SH-SY5Y (cell line): Measurements from ENCODE around the gene SGSM1.

ENCODE experiments used
- GATA2 ChIP-seq: IDR thresholded peaks from 2 replicates; pipeline ENCODE4 v1.6.1; 2011; ENCODE audit warnings: mild to moderate bottlenecking, low read depth, low read length
- GATA3 ChIP-seq: IDR thresholded peaks from 2 replicates; pipeline ENCODE4 v1.6.1; 2011; ENCODE audit warnings: low read depth, mild to moderate bottlenecking, low read length, moderate library complexity

The SGSM1 gene

DNA sequence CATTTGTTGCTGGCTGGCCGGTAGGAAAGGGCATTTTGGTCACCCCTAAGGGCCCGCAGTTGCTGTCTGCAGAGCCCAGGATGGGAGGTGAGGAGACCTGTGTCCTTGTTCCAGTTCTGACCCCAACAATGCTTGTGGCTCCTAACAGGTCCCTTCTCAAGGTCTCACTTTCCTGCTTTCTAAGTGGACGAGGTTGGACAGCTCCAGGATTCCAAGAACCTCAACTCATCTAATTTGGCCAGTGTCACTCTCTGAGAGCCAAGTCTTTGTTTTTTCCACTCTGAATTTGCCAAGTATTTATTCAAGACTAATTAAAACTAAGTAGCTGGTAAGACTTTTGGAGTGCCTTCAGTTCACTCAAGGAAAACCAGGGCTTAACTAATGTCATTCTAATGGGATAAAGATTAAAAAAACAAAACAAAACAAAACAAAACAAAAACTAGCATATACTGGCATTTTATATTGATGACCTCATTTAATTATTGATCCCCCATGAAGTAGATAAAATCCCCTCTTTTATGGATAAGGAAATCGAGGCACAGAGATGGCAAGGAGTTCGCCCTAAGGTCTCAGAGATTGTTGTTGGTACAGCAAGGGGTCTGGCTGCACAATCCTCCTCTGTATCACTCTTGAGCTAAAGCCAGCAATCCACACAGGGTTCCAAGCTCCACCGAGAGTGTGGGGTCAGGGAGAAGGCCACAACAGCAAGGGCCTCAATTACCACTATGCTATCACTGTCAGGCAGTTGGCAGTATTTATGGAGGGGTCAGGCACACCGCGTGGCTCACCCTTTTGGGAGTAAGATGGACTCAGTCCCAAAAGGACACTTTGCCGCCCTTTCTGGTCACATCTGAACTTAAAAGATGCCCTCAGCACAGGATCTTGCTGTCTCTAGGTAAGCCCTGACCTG, 8.1 kb downstream of the SGSM1 start:
- TF ChIP-seq GATA2 (no peak), GATA3 (no peak)

DNA sequence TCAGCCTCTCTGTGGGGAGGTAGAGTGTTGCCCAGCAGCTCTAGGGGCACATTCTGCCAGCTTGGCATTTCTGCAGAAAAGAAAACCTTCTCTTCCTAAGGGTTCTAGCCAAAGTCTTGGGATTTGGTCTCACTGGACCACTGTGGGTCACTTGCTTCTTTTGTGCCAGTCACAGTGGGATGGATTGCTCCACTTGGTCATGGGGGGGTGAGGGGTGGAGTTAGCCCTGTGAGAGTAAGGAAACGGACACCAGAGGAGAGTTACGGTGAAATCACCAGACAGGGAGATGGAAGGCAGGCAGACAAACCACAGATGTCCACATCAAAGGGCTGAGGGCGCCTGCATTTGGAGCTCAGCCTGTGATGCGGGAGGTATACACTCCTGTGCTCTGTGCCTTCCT, 10.8 kb downstream of the SGSM1 start:
- TF ChIP-seq GATA2 = no peak
- TF ChIP-seq GATA3 = no peak

DNA sequence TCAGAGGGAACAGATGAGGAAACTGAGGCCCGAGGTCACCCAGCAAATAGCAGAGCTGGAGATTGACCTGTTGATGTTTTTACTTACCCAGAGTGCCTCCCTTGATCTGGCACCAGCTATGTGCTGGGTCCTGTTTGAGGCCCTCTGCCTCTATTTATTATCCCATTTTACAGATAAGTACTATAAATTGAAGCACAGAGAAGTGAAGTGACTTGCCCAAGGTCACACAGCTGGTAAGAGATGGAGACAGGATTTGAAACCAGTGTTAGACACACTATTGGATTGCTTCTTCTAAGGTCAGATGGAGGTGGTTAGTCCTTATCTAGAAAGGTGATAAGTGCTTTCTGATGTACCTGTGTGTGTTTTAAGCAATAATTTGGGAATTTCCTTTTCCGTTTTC, 13.5 kb downstream of the SGSM1 start:
- no peak for TF ChIP-seq GATA3
- TF ChIP-seq GATA2 = no peak

DNA sequence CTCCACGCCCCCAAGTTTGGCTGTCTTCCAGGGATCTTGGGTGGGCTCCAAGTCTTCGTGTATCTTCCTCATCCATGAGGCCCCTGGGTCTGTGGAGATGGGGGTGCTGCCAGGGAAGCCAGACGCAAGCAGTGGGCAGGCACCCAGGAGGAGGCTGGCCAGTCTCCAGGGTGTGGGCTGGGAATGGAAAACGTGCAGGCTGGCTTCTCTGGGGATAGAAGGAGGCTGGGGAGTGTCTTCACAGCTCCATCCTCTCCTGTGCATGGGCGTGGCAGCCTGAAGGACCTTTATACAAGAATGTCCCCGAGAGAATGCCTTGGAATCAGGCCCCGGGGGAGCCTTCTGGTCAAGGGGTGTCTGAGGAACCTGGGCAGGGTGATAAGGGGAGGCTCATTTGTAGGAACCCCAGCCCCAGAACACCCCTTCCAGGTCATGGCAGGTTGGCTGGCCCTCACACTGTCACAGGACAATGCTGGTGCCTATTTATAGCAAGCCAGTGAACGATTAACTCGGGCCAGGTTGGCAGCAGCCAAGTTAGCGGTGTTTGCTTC, 14.0 kb downstream of the SGSM1 start:
- TF ChIP-seq GATA3 = no peak
- no peak for TF ChIP-seq GATA2

DNA sequence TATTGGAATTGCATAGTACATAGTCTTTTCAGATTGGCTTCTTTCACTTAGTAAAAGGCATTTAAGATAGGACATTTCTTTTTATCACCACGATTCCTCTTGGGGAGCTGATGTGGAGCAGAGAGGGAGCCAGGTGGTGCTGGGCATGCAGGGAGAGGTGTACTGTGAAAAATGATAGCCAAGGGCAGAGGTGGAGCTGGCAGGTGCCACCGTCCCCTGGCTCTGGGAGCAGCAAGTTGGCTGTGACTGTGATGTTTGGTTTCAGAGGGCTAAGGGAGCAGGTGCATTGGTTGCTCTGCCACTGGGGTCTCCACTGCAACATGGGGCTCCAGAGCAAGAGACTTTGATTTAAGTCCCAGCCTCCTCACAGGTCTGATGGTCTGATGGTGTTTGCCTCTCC, 16.5 kb downstream of the SGSM1 start:
- no peak for TF ChIP-seq GATA2

DNA sequence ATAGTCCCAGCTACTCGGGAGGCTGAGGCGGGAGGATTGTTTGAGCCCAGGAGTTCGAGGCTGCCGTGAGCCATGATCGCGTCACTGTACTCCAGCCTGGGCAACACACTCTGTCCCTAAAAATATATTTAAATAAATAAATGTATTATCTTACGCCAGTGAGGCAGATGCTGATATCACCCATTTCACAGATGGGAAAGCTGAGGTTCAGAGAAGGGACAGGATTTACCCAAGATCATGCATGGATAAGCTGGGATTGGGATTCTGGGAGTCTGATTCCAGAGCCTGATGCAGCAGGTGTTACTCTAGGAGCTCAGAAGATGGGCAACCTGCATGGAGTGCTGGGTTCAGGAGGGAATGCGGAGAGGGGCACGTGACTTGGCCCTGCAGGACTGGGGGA, 17.8 kb downstream of the SGSM1 start:
- TF ChIP-seq GATA2 (no peak), GATA3 (no peak)

DNA sequence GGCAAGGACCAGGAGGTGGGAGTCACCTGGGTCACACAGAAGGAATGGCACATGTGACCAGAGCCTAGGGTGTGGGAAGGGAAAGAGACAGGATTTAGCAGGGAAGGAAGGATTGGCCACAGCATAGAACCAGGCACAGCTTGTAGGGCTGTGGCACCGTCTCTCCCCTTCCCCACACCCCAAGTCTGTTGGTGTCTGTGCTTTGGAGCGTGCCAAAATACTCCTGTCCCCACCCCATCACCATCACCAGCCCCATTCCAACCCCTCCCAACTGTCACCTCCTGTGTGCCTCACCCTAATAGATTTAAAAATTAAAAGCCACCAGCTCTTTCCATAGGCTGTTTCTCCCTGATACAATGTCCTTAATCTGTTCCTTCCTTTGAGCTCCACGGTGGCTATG, 18.2 kb downstream of the SGSM1 start:
- TF ChIP-seq GATA3 (no peak), GATA2 (no peak)

DNA sequence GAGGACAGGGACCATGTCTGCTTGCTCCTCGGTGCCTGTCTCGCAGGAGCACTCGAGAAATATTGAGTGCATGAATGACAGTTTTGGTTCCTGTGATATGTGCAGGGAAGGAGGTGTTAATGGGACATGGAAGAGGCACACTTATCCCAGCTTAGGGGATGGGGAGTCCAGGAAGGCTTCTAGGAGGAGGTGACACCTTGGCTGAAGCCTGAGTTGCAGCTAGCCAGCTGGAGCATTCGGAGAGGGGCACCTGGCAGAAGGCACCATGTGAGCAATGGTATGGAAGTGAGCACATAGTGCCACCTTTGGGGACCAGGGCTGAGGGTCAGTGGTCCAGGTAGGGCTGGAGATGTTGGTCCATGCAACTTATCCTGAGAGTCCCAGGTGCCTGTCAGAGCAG, 18.9 kb downstream of the SGSM1 start:
- TF ChIP-seq GATA3 (no peak), GATA2 (no peak)

DNA sequence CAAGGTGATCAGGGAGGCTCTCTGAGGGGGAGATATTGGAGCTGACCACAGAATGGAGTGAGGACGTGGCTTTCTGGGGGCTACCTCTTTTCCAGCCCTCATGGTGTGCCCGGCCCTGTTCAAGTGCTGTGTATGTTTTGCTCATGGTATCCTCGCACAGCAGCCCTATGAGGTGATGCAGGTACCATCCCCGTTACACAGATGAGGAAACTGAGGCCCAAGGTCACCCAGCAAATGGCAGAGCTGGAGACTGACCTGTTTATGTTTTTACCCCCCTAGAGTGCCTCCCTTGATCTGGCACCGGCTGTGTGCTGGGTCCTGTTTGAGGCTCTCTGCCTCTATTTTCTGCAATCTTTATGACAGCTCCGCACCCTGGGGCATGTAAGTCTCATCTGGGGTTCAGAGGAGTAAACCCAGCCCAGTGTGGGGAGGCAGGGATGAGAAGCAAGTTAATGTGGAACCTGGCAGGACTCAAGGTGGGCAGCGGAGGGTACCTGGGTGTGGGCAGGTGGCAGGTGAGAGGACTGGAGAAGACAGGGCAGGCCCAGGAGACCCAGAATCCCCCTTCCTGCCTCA, 20.8 kb downstream of the SGSM1 start:
- no peak for TF ChIP-seq GATA3
- no peak for TF ChIP-seq GATA2

DNA sequence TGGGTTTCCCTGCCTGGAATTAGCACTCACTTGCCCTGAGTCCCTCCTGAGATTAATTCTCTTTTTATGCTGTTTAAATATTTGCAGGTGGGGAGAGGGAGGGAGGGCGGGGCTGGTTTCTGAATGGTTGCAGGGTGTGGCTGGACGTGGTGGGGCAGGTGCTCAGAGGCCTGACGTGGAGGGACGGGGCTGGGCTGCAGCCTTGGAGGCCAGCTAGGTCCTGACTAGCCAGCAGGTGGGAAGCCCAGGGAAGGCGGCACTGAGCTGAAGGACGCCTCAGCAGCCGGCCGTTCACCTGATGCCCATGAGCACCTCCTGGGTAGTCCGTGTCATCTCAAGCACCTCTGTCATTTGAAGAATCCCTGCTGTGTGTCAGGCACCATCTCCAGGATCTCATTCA, 21.3 kb downstream of the SGSM1 start:
- TF ChIP-seq GATA2 (no peak), GATA3 (no peak)

DNA sequence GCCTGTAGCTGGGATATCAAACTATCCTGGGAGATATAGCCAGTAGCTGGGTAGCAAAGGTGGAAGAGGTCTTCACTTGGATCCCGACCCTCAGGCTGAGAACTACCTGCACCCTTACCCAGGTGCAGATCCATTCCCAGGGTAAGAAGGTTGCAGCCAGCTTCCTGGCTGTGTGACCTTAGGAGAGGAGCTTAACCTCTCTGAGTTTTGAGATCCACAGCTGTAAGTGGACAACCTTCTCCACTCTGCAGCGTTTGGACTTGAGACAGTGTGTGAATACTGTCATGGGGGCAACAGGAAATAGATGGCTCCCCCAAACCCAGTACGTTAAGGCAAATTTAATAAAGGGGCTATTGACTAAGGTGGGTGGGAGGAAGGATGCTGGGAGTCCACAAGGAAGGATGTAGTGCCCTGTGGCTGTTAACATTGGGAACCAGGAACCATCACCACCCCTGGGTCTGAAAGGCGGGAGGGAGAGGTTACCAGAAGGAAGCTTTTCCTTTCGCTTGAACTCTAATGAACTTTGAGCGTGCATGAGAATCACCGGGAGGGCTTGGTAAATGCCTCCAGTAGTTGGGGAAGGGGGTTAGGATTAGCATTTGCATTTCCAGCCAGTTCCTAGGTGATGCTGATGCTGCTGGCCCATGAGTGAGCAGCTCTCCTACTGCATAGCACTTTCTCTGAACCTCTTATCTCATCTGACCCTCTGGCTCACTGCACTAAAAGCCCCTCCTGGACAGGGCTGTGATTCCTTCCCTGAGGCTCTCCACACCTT, 24.4 kb downstream of the SGSM1 start:
- TF ChIP-seq GATA3 (no peak), GATA2 (0 out of 2 replicates have a peak, but pooled peaks have one; percentile 31)

DNA sequence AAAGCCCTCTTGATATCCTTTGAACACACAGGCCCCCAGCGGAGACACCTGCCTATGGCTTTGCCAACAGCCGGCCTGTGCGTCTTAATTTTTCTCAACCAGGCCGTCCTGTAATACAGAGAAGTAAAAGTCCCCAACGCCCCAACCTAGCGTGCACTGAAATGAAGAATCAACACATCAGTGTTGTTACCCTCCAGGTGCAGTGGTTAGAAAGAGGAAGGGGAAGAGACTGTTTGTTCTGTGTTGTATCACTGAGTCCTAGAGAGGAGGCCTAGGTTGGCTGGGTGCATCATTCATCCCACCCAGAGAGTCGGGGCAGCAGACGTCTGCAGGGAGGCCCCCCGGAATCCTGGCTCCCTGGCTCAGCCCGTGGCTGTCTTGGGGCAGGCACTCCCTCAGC, 25.7 kb downstream of the SGSM1 start:
- TF ChIP-seq GATA2 (no peak), GATA3 (no peak)

DNA sequence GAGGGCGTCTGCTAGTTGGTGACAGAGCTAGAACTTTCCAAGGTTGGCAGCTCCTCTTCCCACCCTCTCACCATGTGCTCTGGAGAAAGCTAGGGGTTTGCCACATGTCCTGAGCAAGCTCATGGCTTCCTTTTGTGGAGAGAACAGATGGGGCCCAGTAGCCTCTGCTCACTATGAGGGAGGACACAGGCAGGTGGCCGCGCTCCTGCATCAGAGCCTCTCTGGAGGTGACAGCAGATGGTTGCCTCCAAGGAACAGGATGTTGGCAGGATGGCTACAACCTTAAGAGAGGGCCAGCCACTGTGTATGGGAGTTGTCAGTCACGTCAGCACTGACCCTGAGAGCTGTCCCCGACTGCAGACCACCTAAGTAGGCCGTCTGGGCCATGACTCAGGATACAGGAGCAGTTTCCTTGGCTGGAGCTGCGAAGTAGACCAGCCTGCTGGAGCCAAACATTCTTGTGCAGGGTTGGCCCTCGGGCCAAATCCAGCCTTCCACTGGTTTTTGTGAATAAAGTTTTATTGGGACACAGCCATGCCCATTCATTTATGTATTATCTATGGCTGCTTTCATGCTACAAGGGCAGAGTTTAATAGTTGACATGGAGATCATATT, 28.0 kb downstream of the SGSM1 start:
- TF ChIP-seq GATA3 = no peak
- TF ChIP-seq GATA2 = no peak
